HepG2 (cell line): Measurements from ENCODE around the gene ANKRD60. TPM values are rescaled to one million over a fixed set of nuclear protein-coding genes. Genes with fewer than 3 reads are reported as not detected.

Experiments
- AFF4 ChIP-seq: sonication (generic); formaldehyde crosslinking; IDR thresholded peaks from 2 replicates; pipeline ENCODE4 v1.4.0; 2020; ENCODE audit warnings: missing genetic modification reagents
- AKNA ChIP-seq: sonication (generic); formaldehyde crosslinking; IDR thresholded peaks from 2 replicates; pipeline ENCODE4 v1.4.0; 2020; ENCODE audit warnings: missing genetic modification reagents, borderline replicate concordance
- ATM ChIP-seq: fragments of 450-650 bp; IDR thresholded peaks from 2 replicates; pipeline ENCODE4 v1.7.1; 2017; ENCODE audit warnings: mild to moderate bottlenecking, borderline replicate concordance
- ZNF121 ChIP-seq: sonication (generic); formaldehyde crosslinking; IDR thresholded peaks from 2 replicates; pipeline ENCODE4 v1.5.0; 2020; ENCODE audit warnings: mild to moderate bottlenecking, missing genetic modification reagents
- ZNF253 ChIP-seq: sonication (generic); formaldehyde crosslinking; IDR thresholded peaks from 2 replicates; pipeline ENCODE4 v1.8.0; 2022; ENCODE audit warnings: mild to moderate bottlenecking, missing genetic modification reagents, borderline replicate concordance
- ZNF510 ChIP-seq: sonication (generic); formaldehyde crosslinking; IDR thresholded peaks from 2 replicates; pipeline ENCODE4 v1.4.0; 2020; ENCODE audit warnings: low read depth, mild to moderate bottlenecking, missing genetic modification reagents
- polyA plus RNA-seq, 8 experiments: library from polyadenylated mRNA; depleted of rRNA in 3 of 8; stranded (reverse) in 7 of 8; unstranded in 1 of 8; fragments of >200 nt; fragmentation: Illumina TruSeq in 4 of 8; extraction: Trizol in 4 of 8; gene quantifications; 2 replicates each; pipeline versions ENCODE4 v1.2.1 to v1.2.3, GENCODE V29; 2011 to 2016; ENCODE audit warnings: low read depth in 4 of 8, missing spikeins in 1 of 8, mixed read lengths in 1 of 8; ENCODE audit not compliant: insufficient read depth in 1 of 8
- total RNA-seq, 5 experiments: library from RNA; depleted of rRNA; stranded (reverse); fragments of >200 nt; fragmentation: Illumina TruSeq; extraction: Trizol; gene quantifications; 2 replicates each; pipeline ENCODE4 v1.2.3, GENCODE V29; 2016; ENCODE audit warnings: low read depth in 1 of 5

The ANKRD60 gene
- total and polyA plus RNA-seq, 2 of the 13 experiments (the other 11 are each of a cell fraction or from before 2014, with no cell fraction given) = not detected

GRCh38 chr20:58208944-58209343 is 19.5 kb downstream of the ANKRD60 start (continued):
- TF ChIP-seq AKNA (CRISPR knock-in tag) (no peak), ZNF253 (CRISPR knock-in tag) (no peak), ATM (no peak), ZNF510 (CRISPR knock-in tag) (no peak), ZNF121 (CRISPR knock-in tag) (no peak), AFF4 (CRISPR knock-in tag) (no peak)
